Sciatic nerve (tissue), 2 donors: ENCODE results near the gene CELF4. TPM values are rescaled to one million over a fixed set of nuclear protein-coding genes. Genes with fewer than 3 reads are reported as not detected.

Experiments
- ATAC-seq: fragments of 200-7000 bp; cut with Tn5 transposase; one replicate; pipeline ENCODE4 v1.9.1; 2020; ENCODE audit warnings: mild to moderate bottlenecking, moderate library complexity
- DNase-seq: peaks from one replicate; pipeline ENCODE4 v3.0.0-alpha.2; 2020; ENCODE audit warnings: low spot score
- intact Hi-C: fragments of 100-400 bp; cut with DNase I; formaldehyde crosslinking; loops from one replicate; pipeline ENCODE4 v1.14.2; 2022
- total RNA-seq: library from RNA; stranded (reverse); fragmentation: NEBNext Ultra II Directional; extraction: Animal tissue kit (Norgen Biotek cat#: 25700); gene quantifications from one replicate; pipeline ENCODE4 v1.2.1, GENCODE V29; 2021
- donor health status: DM: no; HTN: no; CAD: no.
- donor health status: DM: no; HTN: no; CAD: no.

CELF4 gene
- total RNA-seq, 1 donor from 2014 or later = 0.45 TPM

DNA sequence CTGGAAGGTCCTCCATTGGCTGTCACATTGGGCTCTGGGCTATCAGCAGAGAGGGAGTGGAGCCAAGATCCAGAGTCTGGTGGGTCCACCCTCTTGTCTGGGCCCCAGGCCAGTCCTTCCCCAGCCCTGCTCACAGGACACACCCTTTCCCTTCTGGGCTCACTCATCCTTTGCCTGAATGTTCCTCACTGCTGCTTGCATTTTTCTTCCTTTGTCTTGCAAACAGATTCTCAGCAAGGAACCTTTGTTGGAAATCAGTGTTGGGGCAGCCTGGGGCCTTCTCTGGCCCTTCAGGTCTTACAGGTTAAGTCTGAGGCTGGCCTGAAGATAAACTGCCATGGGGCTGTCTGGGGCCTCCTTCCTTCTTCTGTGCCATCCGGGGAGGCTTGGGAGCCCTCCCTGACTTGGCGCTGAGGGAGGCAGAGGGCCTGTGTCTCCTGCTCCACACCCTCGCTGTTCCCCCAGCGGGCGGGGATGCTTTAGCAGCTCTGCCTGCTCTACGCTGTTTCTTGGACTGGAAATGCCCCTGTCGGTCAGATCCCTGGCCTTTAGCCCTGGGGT lies 11.5 kb upstream of the CELF4 start:
- DNase-seq = no peak
- intact Hi-C loops = no loop called here
- ATAC-seq = no peak

GRCh38 chr18:37575646-37576045 lies 10.0 kb upstream of the CELF4 start:
- DNase-seq (no peak), ATAC-seq (no peak)
- intact Hi-C loops = no loop called here

GRCh38 chr18:37574113-37574512 lies 8.5 kb upstream of the CELF4 start:
- no peak for DNase-seq
- no peak for ATAC-seq
- intact Hi-C loops = no loop called here

DNA sequence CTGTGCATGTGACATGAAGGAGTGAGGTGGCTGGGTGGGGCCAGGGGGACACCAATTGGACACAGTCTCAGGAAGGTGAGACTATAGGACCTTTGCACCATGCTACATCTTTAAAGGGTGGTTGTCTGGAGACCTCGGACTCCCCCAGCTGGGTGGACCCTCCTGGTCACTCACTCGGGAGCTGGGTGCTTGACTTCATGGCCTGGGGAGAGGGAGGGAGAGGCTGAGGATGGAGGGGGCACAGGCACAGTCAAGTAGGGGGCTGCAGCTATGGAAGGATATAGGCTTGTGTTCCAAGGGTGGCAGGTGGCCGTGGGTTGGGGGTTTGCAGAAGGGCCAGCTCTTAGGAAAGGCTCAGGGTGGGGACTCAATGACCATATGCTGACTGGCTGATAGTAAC lies 7.1 kb upstream of the CELF4 start:
- ATAC-seq (no peak), DNase-seq (no peak)
- intact Hi-C loops = no loop called here

- ATAC-seq (no peak), DNase-seq (no peak)
- intact Hi-C loops = no loop called here
Observed at GRCh38 chr18:37571266-37571665, 5.7 kb upstream of the CELF4 start.

GRCh38 chr18:37570336-37570930 lies 4.8 kb upstream of the CELF4 start:
- DNase-seq (no peak), ATAC-seq (no peak)
- intact Hi-C loops = no loop called here

DNA sequence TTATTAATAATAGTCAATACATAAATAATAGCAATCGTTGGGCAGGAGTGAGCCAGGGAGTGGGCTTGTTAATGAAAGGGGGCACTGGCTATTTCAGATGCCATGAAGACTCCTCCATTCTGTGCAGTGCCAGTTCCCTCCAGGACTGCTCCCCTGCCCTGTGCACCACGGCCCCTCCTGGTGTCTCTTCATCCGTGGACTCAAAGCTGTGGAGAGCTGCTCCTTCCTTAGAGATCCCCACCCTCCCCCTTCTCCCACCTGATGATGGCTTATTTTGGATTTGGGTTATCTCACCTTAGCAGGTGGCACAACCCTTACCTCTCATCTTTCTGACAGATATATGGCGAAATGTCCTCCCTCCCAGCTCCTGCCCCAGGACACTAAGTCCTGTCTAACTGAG lies 3.1 kb upstream of the CELF4 start:
- DNase-seq = no peak

DNA sequence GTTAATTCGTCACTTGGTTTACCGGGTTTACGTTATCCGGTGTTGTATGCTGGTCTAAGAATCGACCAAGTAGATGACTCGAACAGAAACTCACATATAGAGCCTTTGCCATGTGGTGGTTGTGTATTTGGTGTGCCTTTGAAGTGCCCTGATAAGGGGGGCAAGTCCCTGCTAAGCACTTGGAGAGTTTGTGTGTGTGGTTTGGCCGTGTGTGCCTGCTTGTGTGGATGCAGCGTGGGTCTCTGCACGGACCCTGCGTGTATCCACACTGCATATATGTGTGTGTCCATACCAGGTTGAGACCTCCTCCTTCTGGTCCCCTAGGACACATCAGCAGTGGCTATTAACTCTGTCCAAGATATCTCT lies 2.4 kb upstream of the CELF4 start:
- intact Hi-C loops = no loop called here
- ATAC-seq = no peak
- DNase-seq = no peak

More for the DNA sequence above, 3.1 kb upstream of the CELF4 start:
- ATAC-seq = no peak
- intact Hi-C loops = no loop called here

DNA sequence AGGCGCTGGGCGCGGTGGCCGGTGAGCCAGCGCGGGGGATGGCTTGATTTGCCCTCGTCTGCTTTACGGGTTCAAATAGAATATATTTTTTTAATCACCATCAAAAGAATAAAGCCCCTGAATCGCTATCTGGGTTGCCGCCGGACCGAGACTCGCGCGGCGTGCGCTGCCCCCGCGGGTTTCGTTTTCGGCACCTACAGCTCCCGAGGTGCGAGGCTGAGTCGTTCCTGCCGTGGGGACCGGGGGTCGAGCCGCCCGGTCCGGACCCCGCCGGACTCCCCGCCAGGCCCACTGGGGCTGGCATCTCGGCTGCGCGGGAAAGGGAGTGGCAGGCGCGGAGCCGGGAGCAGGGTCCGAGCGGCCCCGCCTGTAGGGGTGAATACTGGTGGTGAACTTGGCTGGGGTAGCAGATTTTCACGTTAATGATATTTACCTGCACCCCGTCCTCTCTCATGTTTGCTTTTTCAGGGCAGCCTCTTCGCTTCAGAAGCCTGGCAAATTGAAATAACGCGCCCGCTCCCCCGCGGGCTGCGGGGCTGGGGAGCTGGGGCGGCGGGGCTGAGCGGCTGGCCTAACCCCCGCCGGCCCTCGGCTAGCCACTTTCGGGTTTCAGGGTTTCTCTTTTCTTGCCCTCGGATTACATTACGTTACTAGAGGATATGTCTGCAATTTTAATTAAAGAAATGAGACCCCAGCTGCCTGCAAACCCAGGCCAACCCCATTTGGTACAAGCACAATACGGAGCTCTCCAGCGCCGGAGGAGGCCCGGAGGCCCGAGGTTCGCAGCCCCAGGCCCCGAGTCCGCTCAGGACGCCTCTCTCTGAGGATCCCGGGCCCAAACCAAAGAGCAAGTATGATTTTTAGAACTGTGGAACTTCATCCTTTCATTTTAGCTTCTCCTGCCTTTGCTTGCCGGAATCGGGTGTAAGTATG lies 1.7 kb upstream of the CELF4 start:
- intact Hi-C loops = no loop called here
- ATAC-seq (no peak), DNase-seq (no peak)

DNA sequence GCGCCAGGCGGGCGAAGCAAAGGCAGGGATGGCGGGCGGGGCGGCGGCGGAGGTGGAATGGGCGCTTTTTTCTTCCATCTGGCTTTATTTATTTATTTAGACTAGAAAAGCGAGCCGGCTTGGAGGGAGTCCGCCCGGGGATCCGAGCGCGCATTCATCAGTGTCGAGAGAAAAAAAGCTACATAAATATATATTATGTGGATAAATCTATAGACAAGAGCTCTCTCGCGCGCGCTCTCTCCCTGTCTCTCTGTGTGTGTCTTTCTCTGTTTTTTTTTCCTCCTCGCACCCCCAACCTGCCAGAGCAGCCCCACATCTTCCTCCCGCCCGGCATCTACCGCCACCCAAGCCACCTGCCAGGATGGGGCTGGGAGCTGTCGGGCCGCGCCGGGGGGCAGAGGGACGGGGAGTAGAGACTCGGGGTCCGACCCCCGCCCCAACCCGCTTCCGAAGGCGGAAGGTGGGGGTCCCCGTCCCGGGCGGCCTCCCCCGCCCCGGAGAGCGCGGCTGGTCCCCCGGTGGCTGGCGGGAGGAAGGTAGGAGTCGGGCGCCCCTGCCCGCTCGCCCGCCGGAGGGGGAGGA lies 972 bp upstream of the CELF4 start:
- ATAC-seq = no peak
- intact Hi-C loops = no loop called here
- no peak for DNase-seq

GRCh38 chr18:37565977-37566478 lies 430 bp upstream of the CELF4 start:
- DNase-seq = peak; percentile 64
- intact Hi-C loops = no loop called here
- ATAC-seq = peak; percentile 54

GRCh38 chr18:37564711-37565100 lies 892 bp downstream of the CELF4 start:
- DNase-seq = peak; percentile 70
- peak; percentile 51 for ATAC-seq
- intact Hi-C loops = no loop called here

DNA sequence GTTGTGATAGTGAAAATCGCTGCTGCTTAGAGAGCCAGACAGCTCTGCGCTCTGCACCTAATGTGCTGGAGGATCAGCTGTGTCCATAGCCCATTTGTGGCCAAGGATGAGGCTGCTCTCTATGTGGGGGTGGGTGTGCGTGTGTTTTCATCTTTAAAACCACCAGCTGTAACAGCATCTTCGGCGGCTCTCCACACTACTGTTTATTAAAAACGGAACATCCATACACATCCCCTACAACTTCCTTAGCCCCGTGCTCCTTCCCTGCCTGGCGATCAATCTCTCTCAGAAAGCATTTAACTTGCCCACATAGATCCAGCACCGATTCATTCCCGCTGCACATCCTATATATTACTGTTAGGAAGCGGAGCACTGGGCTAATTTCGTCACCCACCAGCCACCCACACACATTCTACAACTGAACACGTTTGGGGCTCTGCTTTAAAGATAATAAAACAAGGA lies 1.6 kb downstream of the CELF4 start:
- ATAC-seq = no peak
- intact Hi-C loops = no loop called here
- no peak for DNase-seq

GRCh38 chr18:37561986-37562385 lies 3.6 kb downstream of the CELF4 start:
- no peak for DNase-seq
- intact Hi-C loops = no loop called here
- ATAC-seq = no peak

DNA sequence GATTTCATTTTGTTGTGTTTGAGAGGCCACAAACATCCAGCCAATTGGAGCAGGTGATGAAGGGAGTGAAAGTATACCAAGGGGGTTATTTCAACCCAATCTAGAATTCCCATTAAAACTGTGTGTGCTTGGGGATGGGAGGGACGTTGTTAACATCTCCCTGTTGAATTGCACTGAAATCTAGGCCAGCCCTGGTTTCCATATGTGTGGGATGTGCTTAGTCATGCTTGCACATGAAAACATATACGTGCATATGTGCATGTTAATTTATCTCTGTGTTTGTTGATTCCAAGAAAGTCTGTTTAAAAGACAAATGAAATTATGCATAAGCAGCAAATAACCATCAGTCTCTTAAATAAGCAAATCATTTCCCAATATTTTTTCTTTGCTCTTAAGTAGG lies 5.6 kb downstream of the CELF4 start:
- no peak for ATAC-seq
- DNase-seq = no peak

GRCh38 chr18:37559194-37559593 lies 6.4 kb downstream of the CELF4 start:
- DNase-seq (no peak), ATAC-seq (no peak)
- intact Hi-C loops = no loop called here

More for the DNA sequence above, 5.6 kb downstream of the CELF4 start:
- intact Hi-C loops = no loop called here

DNA sequence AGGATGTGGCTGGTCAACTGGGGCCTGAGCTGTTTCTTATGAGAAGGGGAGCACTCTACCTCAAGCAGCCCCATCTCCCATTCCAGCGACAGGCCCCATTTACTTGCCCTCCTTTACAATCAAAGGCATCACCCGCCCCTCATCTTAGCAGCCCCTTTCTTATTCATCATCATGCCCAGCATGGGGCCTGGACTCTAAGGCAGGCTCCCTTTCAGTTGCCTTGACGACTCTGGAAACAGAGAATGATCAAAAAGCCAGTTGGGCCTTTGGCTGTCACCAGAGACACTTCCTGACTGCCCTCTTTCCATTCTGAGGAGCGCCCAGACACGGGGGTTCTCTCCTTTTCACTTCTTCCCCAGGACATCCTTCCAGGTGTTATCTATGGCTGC lies 11.2 kb downstream of the CELF4 start:
- DNase-seq = no peak
- ATAC-seq = no peak
- intact Hi-C loops = no loop called here

DNA sequence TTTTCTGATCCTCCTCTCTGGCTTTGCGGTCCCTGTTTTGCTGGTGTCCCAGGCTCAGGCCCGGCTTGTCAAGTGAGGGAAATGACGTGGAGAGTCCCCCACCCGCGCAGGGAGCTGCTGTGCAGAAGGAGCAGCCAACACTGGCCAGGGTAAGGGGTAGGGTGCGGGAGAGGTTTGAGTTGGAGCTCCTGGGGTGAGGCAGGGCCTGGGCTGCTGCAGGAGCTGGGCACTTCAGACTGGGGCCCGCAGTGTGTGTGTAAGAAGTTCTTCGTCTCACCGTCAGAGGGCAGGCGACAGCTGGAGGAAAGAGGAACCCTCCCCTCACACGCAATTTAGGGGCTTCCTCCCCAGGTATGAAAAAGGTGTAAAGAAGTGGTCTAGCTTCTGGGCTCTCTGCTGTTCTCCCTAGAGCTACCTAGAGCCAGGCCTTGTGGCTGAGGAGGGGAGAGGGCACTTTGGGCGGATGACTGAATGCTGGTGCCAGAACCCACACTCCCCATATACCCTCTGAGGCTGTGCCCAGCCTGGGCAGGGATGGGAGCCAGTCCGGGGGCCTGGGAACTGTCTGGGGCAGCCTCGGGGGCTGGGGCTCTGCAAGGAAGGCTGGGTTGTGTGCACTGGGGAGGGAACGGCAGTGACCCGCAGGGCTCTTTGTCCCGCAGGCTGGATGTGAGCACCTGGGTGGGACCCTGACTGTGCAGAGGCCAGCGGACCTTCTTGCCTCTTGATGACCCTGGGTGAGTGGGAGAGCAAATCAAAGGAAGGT lies 11.8 kb downstream of the CELF4 start:
- intact Hi-C loops = no loop called here
- ATAC-seq = peak; percentile 33
- no peak for DNase-seq

DNA sequence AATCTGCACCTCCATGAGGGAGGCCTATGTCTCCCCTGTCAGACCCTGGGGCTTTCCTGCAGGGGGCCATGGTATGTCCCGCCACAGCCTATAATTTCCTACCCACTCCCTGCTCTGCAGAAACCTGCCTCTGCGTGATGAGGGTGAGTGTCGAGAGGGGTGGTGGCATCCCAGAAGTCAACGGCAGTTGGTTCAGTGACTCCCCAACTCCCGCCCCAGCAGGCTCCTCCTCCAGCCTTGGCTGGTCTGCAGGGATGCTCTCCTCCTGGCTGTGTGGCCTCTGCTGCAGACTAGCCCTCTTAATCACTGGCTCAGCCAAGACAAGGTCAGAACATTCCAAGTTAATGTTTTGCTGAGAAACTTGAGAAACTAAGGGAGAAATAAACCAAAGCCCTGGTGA lies 13.3 kb downstream of the CELF4 start:
- DNase-seq (no peak), ATAC-seq (no peak)
- intact Hi-C loops = no loop called here
